T1000 (cell line): Measurements from ENCODE around the gene KRT80.

Experiments
- DNase-seq: peaks from one replicate; lab custom pipeline; 2025; ENCODE audit warnings: mixed read lengths; lab: John Stamatoyannopoulos, UW

Gene KRT80

GRCh38 chr12:52210925-52211650 is 19.3 kb upstream of the KRT80 start:
- DNase-seq: no peak

GRCh38 chr12:52210186-52210924 is 18.5 kb upstream of the KRT80 start:
- no peak for DNase-seq

- DNase-seq: no peak
Measured at GRCh38 chr12:52209321-52209720, 17.5 kb upstream of the KRT80 start.

GRCh38 chr12:52208424-52209165 is 16.8 kb upstream of the KRT80 start:
- no peak for DNase-seq

- peak; percentile 100 for DNase-seq
Measured at GRCh38 chr12:52207895-52208294, 16.1 kb upstream of the KRT80 start.

- DNase-seq: no peak
Measured at GRCh38 chr12:52207106-52207505, 15.3 kb upstream of the KRT80 start.

GRCh38 chr12:52206304-52207040 is 14.7 kb upstream of the KRT80 start:
- DNase-seq: no peak

GRCh38 chr12:52205612-52206303 is 13.9 kb upstream of the KRT80 start:
- no peak for DNase-seq

GRCh38 chr12:52204931-52205505 is 13.2 kb upstream of the KRT80 start:
- DNase-seq: no peak

GRCh38 chr12:52204095-52204930 is 12.5 kb upstream of the KRT80 start:
- no peak for DNase-seq

GRCh38 chr12:52203079-52203921 is 11.5 kb upstream of the KRT80 start:
- DNase-seq: no peak

- no peak for DNase-seq
Measured at GRCh38 chr12:52202361-52203078, 10.7 kb upstream of the KRT80 start.

GRCh38 chr12:52201451-52201839 is 9.6 kb upstream of the KRT80 start:
- DNase-seq: no peak

GRCh38 chr12:52200781-52201450 is 9.1 kb upstream of the KRT80 start:
- no peak for DNase-seq

- DNase-seq: no peak
Measured at GRCh38 chr12:52200086-52200780, 8.4 kb upstream of the KRT80 start.

- DNase-seq: no peak
Measured at GRCh38 chr12:52199294-52199919, 7.6 kb upstream of the KRT80 start.
